SU-DHL-6 (cell line): ENCODE measurements around the gene PILRA.

Experiments used
- H2AFZ ChIP-seq: fragments of 200-600 bp; sonication (generic); 2 replicates; pipeline ENCODE4 v1.6.1; 2014; ENCODE audit warnings: low read depth, mild to moderate bottlenecking, moderate library complexity, mixed read lengths, antibody characterized with exemption, low read length; ENCODE audit not compliant: severe bottlenecking
- H3F3A ChIP-seq: fragments of 200-600 bp; shearing (Covaris generic); 2 replicates; pipeline ENCODE4 v1.6.0; 2016; ENCODE audit warnings: antibody characterized with exemption, mild to moderate bottlenecking; ENCODE audit not compliant: insufficient read depth
- H3K27ac ChIP-seq: fragments of 200-600 bp; sonication (generic); 2 replicates; pipeline ENCODE4 v1.5.1; 2016; ENCODE audit warnings: low read depth, mild to moderate bottlenecking, low read length, moderate library complexity, mixed read lengths
- H3K27me3 ChIP-seq: fragments of 200-600 bp; sonication (generic), shearing (Covaris generic); 2 replicates; pipeline ENCODE4 v1.6.0; 2014; ENCODE audit warnings: mild to moderate bottlenecking, low read length
- H3K36me3 ChIP-seq: fragments of 200-600 bp; sonication (generic); 2 replicates; pipeline ENCODE4 v1.6.1; 2014; ENCODE audit warnings: mild to moderate bottlenecking, low read length, mixed read lengths
- H3K4me2 ChIP-seq: fragments of 300-600, 200-600 bp; shearing (Covaris generic), sonication (generic); 2 replicates; pipeline ENCODE4 v1.6.0; 2014; ENCODE audit warnings: low read length, low read depth, mild to moderate bottlenecking; ENCODE audit not compliant: poor library complexity, severe bottlenecking
- H3K4me3 ChIP-seq: fragments of 200-600 bp; sonication (generic); 2 replicates; pipeline ENCODE4 v1.5.1; 2014; ENCODE audit warnings: antibody characterized with exemption, low read length, mild to moderate bottlenecking, mixed read lengths; ENCODE audit not compliant: insufficient read depth, poor library complexity, severe bottlenecking
- H3K79me2 ChIP-seq: fragments of 200-600 bp; sonication (generic); 2 replicates; pipeline ENCODE4 v1.6.1; 2014; ENCODE audit warnings: mild to moderate bottlenecking, low read length, moderate library complexity; ENCODE audit not compliant: insufficient read depth
- H3K9ac ChIP-seq: fragments of 200-600 bp; sonication (generic); 2 replicates; pipeline ENCODE4 v1.7.0; 2014; ENCODE audit warnings: mild to moderate bottlenecking, low read length
- H3K9me2 ChIP-seq: fragments of 200-600 bp; sonication (generic); replicated peaks from 2 replicates; pipeline ENCODE4 v1.6.1; 2014; ENCODE audit warnings: low read length; ENCODE audit not compliant: insufficient read depth
- H3K9me3 ChIP-seq: fragments of 200-600 bp; sonication (generic); 2 replicates; pipeline ENCODE4 v1.6.1; 2014; ENCODE audit warnings: low read length, mixed read lengths; ENCODE audit not compliant: insufficient read depth
- H4K20me1 ChIP-seq: fragments of 200-600 bp; sonication (generic); 2 replicates; pipeline ENCODE4 v1.6.1; 2014; ENCODE audit warnings: low read depth, mild to moderate bottlenecking, antibody characterized with exemption, low read length, moderate library complexity, mixed read lengths
- EZH2phosphoT487 ChIP-seq: fragments of 200-600 bp; sonication (generic), shearing (Covaris generic); conservative IDR thresholded peaks from 2 replicates; pipeline ENCODE4 v1.6.1; 2018; ENCODE audit warnings: mild to moderate bottlenecking, antibody characterized with exemption, low read length, moderate library complexity, mixed read lengths
- TF ChIP-seq, protein P1 (sequence below): fragments of 200-600 bp; sonication (generic); IDR thresholded peaks from one replicate; pipeline ENCODE4 v1.5.1; 2017; ENCODE audit warnings: antibody characterized with exemption, mild to moderate bottlenecking, low read length, moderate library complexity; ENCODE audit not compliant: insufficient read depth, poor library complexity, severe bottlenecking

The PILRA gene

DNA sequence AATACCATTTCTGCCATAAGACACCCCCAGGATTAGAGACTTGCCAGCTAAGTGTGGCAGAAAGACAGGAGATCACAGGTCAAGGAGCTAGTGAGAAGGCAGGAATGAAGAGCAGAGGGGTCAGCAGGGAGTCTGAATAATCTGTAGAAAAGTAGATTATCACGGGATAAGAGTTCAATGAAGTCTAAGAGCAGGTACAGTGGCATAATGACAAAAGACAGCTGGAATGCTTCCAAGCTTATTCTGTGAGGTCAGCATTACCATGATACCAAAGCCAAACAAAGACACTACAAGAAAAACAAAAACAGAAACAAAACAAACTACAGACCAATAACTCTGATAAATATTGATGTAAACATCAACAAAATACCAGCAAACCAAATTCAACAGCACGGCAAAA, 20.8 kb downstream of the PILRA start:
- Histone ChIP-seq H3K4me3 (no peak overlapping the region), H3F3A (no peaks in the 10 kb centered on the region), H3K36me3 (no peaks in the 10 kb centered on the region), H3K9me2 (no peaks in the 10 kb centered on the region), H4K20me1 (no peaks in the 10 kb centered on the region), H3K79me2 (no peaks in the 10 kb centered on the region), H3K9ac (no peak overlapping the region), H3K4me2 (no peak overlapping the region), H3K27ac (no peak overlapping the region), H3K9me3 (no peaks in the 10 kb centered on the region), H3K27me3 (no peaks in the 10 kb centered on the region), H2AFZ (no peak overlapping the region)
- TF ChIP-seq, protein P1, sequence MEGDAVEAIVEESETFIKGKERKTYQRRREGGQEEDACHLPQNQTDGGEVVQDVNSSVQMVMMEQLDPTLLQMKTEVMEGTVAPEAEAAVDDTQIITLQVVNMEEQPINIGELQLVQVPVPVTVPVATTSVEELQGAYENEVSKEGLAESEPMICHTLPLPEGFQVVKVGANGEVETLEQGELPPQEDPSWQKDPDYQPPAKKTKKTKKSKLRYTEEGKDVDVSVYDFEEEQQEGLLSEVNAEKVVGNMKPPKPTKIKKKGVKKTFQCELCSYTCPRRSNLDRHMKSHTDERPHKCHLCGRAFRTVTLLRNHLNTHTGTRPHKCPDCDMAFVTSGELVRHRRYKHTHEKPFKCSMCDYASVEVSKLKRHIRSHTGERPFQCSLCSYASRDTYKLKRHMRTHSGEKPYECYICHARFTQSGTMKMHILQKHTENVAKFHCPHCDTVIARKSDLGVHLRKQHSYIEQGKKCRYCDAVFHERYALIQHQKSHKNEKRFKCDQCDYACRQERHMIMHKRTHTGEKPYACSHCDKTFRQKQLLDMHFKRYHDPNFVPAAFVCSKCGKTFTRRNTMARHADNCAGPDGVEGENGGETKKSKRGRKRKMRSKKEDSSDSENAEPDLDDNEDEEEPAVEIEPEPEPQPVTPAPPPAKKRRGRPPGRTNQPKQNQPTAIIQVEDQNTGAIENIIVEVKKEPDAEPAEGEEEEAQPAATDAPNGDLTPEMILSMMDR, result no peak
- no peak for TF ChIP-seq EZH2phosphoT487

DNA sequence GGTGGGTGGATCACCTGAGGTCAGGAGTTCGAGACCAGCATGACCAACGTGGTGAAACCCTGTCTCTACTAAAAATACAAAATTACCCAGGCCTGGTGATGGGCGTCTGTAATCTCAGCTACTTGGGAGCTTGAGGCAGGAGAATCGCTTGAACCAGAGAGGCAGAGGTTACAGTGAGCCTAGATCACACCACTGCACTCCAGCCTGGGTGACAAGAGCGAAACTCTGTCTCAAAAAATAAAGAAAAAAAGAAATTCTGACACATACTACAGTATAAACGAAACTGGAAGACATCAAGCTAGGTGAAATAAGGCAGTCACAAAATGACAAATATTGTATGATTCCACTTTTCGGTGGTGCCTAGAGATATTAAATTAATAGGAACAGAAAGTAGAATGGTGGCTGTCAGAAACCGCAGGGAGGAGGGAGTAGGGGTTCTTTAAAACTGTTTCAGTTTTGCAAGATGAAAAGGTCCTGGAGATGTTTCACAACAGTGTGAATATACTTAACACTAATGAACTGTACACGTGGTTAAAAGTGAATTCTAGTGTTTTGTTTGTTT, 23.2 kb downstream of the PILRA start:
- Histone ChIP-seq H3K9me3 (no peaks in the 10 kb centered on the region), H3K4me3 (no peak overlapping the region), H4K20me1 (no peaks in the 10 kb centered on the region), H3K4me2 (peak overlapping the region; percentile 25), H3F3A (no peaks in the 10 kb centered on the region), H3K9ac (no peak overlapping the region; the same call in 1 of the 2 replicates), H3K27ac (no peak overlapping the region), H3K27me3 (no peaks in the 10 kb centered on the region), H2AFZ (no peak overlapping the region), H3K79me2 (no peaks in the 10 kb centered on the region), H3K9me2 (no peaks in the 10 kb centered on the region), H3K36me3 (no peaks in the 10 kb centered on the region)
- TF ChIP-seq EZH2phosphoT487, result no peak
- TF ChIP-seq, protein P1, result no peak

DNA sequence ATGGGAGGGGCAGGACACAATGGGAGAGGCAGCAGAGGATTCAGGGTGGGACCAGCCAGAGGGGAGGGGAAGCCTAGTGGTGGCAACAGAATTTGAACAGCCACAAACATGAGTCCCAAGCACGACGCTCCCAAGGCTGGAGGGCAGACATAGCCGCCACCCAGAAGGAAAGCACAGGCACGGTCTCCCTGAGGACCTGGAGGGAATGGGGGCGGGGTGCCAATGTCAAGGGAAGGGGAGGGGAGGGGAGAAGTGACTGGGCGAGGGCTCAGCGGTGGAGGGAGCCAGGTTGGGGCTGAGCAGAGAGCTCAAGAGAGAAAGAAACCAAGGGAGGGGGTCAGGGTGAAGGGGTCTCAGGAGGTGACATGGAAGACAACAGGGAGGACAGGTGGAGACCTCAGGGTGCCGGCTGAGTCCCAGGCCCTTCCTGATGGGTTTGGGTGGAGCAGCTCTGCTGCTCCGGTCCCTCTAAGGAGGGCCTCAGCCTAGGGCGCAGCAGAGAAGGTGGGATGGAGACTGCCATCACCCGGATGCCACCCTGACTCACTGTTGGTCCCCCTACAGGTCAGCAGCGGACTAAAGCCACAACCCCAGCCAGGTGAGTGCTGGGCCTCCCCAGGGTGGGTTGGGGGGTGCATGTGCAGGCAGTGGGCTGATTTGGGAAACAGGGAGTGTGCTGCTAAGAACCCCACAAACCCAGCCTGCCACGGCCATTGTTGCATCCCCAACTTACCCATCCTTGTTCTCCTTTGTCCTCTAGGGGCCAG, 24.2 kb downstream of the PILRA start:
- Histone ChIP-seq H3K27ac (no peak overlapping the region), H2AFZ (no peak overlapping the region), H3K9me2 (no peaks in the 10 kb centered on the region), H3K36me3 (no peaks in the 10 kb centered on the region), H4K20me1 (no peaks in the 10 kb centered on the region), H3K27me3 (no peaks in the 10 kb centered on the region), H3K4me3 (no peak overlapping the region), H3K4me2 (no peak overlapping the region), H3F3A (no peaks in the 10 kb centered on the region), H3K9ac (no peak overlapping the region), H3K9me3 (no peaks in the 10 kb centered on the region), H3K79me2 (no peaks in the 10 kb centered on the region)
- no peak for TF ChIP-seq EZH2phosphoT487
- TF ChIP-seq, protein P1, result no peak
